Ishikawa (cell line): ENCODE results near the gene VPS26C.

ENCODE experiments used
- CEBPB ChIP-seq: IDR thresholded peaks from 2 replicates; pipeline ENCODE4 v1.6.1; 2012
- CREB1 ChIP-seq: IDR thresholded peaks from 2 replicates; pipeline ENCODE4 v1.6.1; 2012; ENCODE audit warnings: low read depth
- EGR1 ChIP-seq: IDR thresholded peaks from 2 replicates; pipeline ENCODE4 v1.6.1; 2012
- EP300 ChIP-seq: IDR thresholded peaks from 2 replicates; pipeline ENCODE4 v1.6.1; 2012; ENCODE audit warnings: borderline replicate concordance
- FOXM1 ChIP-seq: IDR thresholded peaks from 2 replicates; pipeline ENCODE4 v1.6.1; 2012; ENCODE audit warnings: low read depth, borderline replicate concordance
- RAD21 ChIP-seq: IDR thresholded peaks from 2 replicates; pipeline ENCODE4 v1.6.1; 2012; ENCODE audit warnings: low read depth
- TAF1 ChIP-seq: IDR thresholded peaks from 2 replicates; pipeline ENCODE4 v1.6.1; 2012; ENCODE audit warnings: low read depth, mild to moderate bottlenecking
- TCF12 ChIP-seq: IDR thresholded peaks from 2 replicates; pipeline ENCODE4 v1.6.1; 2012; ENCODE audit warnings: low read depth
- TEAD4 ChIP-seq: IDR thresholded peaks from 2 replicates; pipeline ENCODE4 v1.6.1; 2012
- ZBTB7A ChIP-seq: IDR thresholded peaks from 2 replicates; pipeline ENCODE4 v1.6.1; 2012; ENCODE audit warnings: low read depth
- TF ChIP-seq, protein P1 (sequence below): IDR thresholded peaks from 2 replicates; pipeline ENCODE4 v1.6.1; 2012
- TF ChIP-seq, protein P2 (sequence below): IDR thresholded peaks from 2 replicates; pipeline ENCODE4 v1.6.1; 2012; ENCODE audit warnings: low read depth, mild to moderate bottlenecking
- TF ChIP-seq, protein P3 (sequence below): IDR thresholded peaks from 2 replicates; pipeline ENCODE4 v1.6.1; 2012

DNA sequence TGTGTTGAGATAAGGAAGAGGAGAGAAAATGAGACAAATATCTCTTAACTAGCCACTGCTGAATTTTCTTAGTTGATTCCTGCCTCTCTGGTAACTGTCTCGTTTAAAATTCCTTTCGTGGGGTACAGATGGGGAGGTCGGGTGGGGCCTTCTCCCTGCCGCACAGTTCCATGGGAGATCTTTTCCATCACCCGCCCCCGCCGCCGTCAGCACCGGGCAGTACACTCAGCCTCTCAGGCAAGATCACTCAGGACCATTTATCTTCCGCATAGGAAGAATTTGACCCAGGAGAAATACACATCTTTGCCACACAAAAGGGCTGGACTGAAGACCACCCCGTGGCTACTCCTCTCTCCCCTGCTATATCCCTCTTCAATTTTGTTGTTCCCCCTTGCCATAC lies 2.3 kb upstream of the VPS26C start:
- no peak for TF ChIP-seq RAD21
- TF ChIP-seq CEBPB, result no peak
- no peak for TF ChIP-seq EP300
- TF ChIP-seq, protein P1, sequence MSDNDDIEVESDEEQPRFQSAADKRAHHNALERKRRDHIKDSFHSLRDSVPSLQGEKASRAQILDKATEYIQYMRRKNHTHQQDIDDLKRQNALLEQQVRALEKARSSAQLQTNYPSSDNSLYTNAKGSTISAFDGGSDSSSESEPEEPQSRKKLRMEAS, result no peak
- TF ChIP-seq EGR1, result no peak
- no peak for TF ChIP-seq ZBTB7A
- no peak for TF ChIP-seq FOXM1
- no peak for TF ChIP-seq TAF1
- TF ChIP-seq TEAD4, result no peak
- no peak for TF ChIP-seq TCF12
- TF ChIP-seq, protein P2, sequence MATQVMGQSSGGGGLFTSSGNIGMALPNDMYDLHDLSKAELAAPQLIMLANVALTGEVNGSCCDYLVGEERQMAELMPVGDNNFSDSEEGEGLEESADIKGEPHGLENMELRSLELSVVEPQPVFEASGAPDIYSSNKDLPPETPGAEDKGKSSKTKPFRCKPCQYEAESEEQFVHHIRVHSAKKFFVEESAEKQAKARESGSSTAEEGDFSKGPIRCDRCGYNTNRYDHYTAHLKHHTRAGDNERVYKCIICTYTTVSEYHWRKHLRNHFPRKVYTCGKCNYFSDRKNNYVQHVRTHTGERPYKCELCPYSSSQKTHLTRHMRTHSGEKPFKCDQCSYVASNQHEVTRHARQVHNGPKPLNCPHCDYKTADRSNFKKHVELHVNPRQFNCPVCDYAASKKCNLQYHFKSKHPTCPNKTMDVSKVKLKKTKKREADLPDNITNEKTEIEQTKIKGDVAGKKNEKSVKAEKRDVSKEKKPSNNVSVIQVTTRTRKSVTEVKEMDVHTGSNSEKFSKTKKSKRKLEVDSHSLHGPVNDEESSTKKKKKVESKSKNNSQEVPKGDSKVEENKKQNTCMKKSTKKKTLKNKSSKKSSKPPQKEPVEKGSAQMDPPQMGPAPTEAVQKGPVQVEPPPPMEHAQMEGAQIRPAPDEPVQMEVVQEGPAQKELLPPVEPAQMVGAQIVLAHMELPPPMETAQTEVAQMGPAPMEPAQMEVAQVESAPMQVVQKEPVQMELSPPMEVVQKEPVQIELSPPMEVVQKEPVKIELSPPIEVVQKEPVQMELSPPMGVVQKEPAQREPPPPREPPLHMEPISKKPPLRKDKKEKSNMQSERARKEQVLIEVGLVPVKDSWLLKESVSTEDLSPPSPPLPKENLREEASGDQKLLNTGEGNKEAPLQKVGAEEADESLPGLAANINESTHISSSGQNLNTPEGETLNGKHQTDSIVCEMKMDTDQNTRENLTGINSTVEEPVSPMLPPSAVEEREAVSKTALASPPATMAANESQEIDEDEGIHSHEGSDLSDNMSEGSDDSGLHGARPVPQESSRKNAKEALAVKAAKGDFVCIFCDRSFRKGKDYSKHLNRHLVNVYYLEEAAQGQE, result no peak
- no peak for TF ChIP-seq CREB1
- TF ChIP-seq, protein P3, sequence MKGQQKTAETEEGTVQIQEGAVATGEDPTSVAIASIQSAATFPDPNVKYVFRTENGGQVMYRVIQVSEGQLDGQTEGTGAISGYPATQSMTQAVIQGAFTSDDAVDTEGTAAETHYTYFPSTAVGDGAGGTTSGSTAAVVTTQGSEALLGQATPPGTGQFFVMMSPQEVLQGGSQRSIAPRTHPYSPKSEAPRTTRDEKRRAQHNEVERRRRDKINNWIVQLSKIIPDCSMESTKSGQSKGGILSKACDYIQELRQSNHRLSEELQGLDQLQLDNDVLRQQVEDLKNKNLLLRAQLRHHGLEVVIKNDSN, result no peak
